HEK293 (cell line): ENCODE data around the gene CDCA7.

Source experiments
- MEIS1 ChIP-seq: sonication (generic); formaldehyde crosslinking; IDR thresholded peaks from 2 replicates; pipeline ENCODE4 v1.8.1; 2022; ENCODE audit warnings: missing genetic modification reagents, mild to moderate bottlenecking, borderline replicate concordance
- ZFP37 ChIP-seq: fragments of 450-650 bp; formaldehyde crosslinking; IDR thresholded peaks from 2 replicates; pipeline ENCODE4 v1.5.1; 2016; ENCODE audit warnings: missing biosample characterization, missing genetic modification characterization
- ZFP41 ChIP-seq: fragments of 450-650 bp; formaldehyde crosslinking; IDR thresholded peaks from 2 replicates; pipeline ENCODE4 v1.5.1; 2016; ENCODE audit warnings: missing biosample characterization, missing genetic modification characterization, borderline replicate concordance
- ZNF138 ChIP-seq: fragments of 450-650 bp; formaldehyde crosslinking; IDR thresholded peaks from 2 replicates; pipeline ENCODE4 v1.5.1; 2016; ENCODE audit warnings: missing biosample characterization, missing genetic modification characterization, borderline replicate concordance
- ZNF202 ChIP-seq: fragments of 450-650 bp; formaldehyde crosslinking; IDR thresholded peaks from 2 replicates; pipeline ENCODE4 v1.5.1; 2016; ENCODE audit warnings: missing biosample characterization, missing genetic modification characterization, borderline replicate concordance
- ZNF391 ChIP-seq: fragments of 450-650 bp; formaldehyde crosslinking; IDR thresholded peaks from 2 replicates; pipeline ENCODE4 v1.5.1; 2016; ENCODE audit warnings: low read depth, missing biosample characterization, missing genetic modification characterization, borderline replicate concordance
- TF ChIP-seq, protein P1 (sequence below): fragments of 450-650 bp; formaldehyde crosslinking; IDR thresholded peaks from 2 replicates; pipeline ENCODE4 v1.5.1; 2016; ENCODE audit warnings: missing biosample characterization, missing genetic modification characterization
- TF ChIP-seq, protein P2 (sequence below): fragments of 450-650 bp; formaldehyde crosslinking; conservative IDR thresholded peaks from 2 replicates; pipeline ENCODE4 v1.5.1; 2016; ENCODE audit warnings: low read depth, missing biosample characterization, missing genetic modification characterization
- TF ChIP-seq, protein P3 (sequence below): fragments of 450-650 bp; formaldehyde crosslinking; IDR thresholded peaks from 2 replicates; pipeline ENCODE4 v1.5.1; 2016; ENCODE audit warnings: missing biosample characterization, missing genetic modification characterization
- TF ChIP-seq, protein P4 (sequence below): fragments of 450-650 bp; formaldehyde crosslinking; IDR thresholded peaks from 2 replicates; pipeline ENCODE4 v1.5.1; 2016; ENCODE audit warnings: missing biosample characterization, missing genetic modification characterization

DNA sequence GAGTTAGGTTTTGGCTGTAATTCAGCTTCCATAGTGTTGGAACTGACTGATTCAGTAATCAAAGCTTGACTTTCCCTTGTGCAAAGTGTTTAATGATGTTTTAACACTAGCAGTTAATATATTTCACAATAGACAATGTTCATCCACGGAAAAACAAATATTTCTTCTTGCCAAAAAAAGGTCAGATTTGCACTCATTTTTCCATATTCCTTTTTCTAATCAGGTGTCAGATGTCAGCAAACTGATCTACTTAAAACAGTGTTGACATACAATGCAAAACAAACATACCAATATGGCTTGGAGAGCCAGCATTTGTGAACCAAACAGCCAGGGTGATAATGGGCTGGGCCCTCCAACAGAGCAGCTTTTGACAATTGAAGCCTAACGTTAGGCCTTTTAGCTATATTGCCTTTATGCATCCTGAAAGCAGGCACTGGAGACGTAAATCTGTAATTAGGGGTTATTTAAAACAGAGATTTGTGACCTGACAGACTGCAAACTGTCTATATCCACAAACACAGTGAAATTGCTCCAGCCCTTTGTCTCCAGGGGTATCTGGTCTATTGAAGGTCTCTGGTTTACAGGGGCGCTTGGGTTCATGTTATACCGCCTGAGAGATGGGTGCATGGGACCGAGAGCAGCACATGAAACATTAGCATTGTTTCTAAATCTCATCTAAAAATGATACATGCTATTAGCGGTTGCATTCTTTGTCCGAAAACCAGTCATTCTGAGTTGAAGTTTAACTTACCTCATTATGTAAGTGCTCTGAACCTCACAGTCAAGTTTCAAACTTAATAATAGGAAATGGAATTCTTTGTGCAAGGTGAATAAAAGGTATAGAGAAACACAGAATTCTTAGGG lies 7.1 kb upstream of the CDCA7 start:
- TF ChIP-seq ZNF138 (tag by site-specific recombination) (no peak), ZNF202 (tag by site-specific recombination) (no peak), ZFP37 (tag by site-specific recombination) (no peak), ZNF391 (tag by site-specific recombination) (no peak), MEIS1 (no peak), ZFP41 (tag by site-specific recombination) (no peak)
- TF ChIP-seq, protein P1, sequence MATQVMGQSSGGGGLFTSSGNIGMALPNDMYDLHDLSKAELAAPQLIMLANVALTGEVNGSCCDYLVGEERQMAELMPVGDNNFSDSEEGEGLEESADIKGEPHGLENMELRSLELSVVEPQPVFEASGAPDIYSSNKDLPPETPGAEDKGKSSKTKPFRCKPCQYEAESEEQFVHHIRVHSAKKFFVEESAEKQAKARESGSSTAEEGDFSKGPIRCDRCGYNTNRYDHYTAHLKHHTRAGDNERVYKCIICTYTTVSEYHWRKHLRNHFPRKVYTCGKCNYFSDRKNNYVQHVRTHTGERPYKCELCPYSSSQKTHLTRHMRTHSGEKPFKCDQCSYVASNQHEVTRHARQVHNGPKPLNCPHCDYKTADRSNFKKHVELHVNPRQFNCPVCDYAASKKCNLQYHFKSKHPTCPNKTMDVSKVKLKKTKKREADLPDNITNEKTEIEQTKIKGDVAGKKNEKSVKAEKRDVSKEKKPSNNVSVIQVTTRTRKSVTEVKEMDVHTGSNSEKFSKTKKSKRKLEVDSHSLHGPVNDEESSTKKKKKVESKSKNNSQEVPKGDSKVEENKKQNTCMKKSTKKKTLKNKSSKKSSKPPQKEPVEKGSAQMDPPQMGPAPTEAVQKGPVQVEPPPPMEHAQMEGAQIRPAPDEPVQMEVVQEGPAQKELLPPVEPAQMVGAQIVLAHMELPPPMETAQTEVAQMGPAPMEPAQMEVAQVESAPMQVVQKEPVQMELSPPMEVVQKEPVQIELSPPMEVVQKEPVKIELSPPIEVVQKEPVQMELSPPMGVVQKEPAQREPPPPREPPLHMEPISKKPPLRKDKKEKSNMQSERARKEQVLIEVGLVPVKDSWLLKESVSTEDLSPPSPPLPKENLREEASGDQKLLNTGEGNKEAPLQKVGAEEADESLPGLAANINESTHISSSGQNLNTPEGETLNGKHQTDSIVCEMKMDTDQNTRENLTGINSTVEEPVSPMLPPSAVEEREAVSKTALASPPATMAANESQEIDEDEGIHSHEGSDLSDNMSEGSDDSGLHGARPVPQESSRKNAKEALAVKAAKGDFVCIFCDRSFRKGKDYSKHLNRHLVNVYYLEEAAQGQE (tag by site-specific recombination): no peak
- TF ChIP-seq, protein P2, sequence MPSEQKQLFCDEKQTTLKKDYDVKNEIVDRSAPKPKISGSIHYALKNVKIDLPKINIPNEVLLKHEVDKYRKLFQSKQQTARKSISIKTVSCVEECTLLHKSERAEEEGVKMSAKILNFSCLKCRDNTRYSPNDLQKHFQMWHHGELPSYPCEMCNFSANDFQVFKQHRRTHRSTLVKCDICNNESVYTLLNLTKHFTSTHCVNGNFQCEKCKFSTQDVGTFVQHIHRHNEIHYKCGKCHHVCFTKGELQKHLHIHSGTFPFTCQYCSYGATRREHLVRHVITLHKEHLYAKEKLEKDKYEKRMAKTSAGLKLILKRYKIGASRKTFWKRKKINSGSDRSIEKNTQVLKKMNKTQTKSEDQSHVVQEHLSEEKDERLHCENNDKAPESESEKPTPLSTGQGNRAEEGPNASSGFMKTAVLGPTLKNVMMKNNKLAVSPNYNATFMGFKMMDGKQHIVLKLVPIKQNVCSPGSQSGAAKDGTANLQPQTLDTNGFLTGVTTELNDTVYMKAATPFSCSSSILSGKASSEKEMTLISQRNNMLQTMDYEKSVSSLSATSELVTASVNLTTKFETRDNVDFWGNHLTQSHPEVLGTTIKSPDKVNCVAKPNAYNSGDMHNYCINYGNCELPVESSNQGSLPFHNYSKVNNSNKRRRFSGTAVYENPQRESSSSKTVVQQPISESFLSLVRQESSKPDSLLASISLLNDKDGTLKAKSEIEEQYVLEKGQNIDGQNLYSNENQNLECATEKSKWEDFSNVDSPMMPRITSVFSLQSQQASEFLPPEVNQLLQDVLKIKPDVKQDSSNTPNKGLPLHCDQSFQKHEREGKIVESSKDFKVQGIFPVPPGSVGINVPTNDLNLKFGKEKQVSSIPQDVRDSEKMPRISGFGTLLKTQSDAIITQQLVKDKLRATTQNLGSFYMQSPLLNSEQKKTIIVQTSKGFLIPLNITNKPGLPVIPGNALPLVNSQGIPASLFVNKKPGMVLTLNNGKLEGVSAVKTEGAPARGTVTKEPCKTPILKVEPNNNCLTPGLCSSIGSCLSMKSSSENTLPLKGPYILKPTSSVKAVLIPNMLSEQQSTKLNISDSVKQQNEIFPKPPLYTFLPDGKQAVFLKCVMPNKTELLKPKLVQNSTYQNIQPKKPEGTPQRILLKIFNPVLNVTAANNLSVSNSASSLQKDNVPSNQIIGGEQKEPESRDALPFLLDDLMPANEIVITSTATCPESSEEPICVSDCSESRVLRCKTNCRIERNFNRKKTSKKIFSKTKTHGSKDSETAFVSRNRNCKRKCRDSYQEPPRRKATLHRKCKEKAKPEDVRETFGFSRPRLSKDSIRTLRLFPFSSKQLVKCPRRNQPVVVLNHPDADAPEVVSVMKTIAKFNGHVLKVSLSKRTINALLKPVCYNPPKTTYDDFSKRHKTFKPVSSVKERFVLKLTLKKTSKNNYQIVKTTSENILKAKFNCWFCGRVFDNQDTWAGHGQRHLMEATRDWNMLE: no peak
- TF ChIP-seq, protein P3, sequence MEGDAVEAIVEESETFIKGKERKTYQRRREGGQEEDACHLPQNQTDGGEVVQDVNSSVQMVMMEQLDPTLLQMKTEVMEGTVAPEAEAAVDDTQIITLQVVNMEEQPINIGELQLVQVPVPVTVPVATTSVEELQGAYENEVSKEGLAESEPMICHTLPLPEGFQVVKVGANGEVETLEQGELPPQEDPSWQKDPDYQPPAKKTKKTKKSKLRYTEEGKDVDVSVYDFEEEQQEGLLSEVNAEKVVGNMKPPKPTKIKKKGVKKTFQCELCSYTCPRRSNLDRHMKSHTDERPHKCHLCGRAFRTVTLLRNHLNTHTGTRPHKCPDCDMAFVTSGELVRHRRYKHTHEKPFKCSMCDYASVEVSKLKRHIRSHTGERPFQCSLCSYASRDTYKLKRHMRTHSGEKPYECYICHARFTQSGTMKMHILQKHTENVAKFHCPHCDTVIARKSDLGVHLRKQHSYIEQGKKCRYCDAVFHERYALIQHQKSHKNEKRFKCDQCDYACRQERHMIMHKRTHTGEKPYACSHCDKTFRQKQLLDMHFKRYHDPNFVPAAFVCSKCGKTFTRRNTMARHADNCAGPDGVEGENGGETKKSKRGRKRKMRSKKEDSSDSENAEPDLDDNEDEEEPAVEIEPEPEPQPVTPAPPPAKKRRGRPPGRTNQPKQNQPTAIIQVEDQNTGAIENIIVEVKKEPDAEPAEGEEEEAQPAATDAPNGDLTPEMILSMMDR: no peak
- TF ChIP-seq, protein P4, sequence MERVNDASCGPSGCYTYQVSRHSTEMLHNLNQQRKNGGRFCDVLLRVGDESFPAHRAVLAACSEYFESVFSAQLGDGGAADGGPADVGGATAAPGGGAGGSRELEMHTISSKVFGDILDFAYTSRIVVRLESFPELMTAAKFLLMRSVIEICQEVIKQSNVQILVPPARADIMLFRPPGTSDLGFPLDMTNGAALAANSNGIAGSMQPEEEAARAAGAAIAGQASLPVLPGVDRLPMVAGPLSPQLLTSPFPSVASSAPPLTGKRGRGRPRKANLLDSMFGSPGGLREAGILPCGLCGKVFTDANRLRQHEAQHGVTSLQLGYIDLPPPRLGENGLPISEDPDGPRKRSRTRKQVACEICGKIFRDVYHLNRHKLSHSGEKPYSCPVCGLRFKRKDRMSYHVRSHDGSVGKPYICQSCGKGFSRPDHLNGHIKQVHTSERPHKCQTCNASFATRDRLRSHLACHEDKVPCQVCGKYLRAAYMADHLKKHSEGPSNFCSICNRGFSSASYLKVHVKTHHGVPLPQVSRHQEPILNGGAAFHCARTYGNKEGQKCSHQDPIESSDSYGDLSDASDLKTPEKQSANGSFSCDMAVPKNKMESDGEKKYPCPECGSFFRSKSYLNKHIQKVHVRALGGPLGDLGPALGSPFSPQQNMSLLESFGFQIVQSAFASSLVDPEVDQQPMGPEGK (tag by site-specific recombination): no peak
